Islet of Langerhans (tissue), 1 donor: ENCODE data around the gene THSD4.
A peak's percentile ranks its signal among the peaks of the same experiment; 100 is the strongest.
"Not testable (repeated sequence)": the region's sequence is repeated elsewhere in the genome, so short reads cannot be mapped to it uniquely, and the experiment has no call there.

Source experiments
- FAIRE-seq: peaks from one replicate; lab custom pipeline; 2011; peaks lifted over from hg19 to GRCh38; lab: Jason Lieb, UNC

THSD4 gene

DNA sequence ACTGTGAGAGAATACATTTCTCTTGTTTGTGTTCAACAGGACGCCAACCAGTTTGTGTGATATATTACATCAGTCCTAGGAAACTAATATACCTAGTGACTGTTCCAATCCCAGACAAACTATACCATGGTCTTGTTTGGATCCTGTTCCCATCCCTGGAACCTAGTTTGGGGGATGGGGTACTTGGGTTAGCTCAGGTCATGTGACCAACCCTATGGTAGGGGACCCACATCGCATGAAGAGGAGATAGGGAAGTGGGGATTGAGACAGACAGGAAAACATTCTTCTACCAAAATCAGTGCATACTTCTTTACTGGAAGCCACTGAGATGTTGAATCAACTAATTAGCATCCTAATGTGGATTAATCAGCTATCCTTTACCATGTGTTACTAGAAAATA is 146.1 kb downstream of the THSD4 start:
- no peak for FAIRE-seq

DNA sequence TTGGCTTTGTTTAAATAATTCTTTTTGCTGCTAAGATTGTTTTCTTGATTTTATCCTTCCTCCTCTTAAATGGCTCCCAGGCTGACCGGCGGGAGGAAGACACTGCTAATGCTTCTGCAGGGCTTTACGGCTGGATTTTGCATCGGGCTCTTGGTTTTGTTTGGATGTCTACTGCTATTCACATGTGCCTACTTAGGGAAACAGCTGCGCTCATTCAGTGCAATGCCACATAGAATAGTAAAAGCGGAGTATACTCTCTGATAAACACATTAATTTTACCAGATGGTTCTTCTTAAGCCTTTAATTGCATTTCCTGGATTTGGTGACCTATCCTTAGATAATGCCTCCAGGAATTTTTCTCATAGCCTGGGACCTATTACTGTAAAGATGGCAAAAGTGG is 146.6 kb downstream of the THSD4 start:
- no peak for FAIRE-seq

DNA sequence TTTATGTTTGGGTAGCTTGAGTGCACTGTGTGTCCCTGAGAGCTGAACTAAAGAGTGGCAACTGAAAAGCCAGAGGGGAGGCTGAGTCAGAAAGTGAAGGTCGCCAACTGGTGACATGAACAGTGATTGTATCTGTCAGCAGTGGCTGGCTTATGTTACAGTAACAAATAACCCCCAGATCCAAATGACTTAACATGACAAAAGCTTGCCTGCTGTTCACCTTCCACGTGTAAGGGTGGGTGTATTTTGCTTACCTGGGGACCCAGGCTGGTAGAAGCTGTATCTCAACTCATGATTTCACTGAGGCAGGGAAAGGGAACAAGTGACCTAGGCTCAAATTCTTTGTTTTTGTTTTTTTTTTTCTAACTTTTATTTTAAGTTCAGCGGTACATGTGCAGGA is 147.3 kb downstream of the THSD4 start:
- FAIRE-seq = no peak

DNA sequence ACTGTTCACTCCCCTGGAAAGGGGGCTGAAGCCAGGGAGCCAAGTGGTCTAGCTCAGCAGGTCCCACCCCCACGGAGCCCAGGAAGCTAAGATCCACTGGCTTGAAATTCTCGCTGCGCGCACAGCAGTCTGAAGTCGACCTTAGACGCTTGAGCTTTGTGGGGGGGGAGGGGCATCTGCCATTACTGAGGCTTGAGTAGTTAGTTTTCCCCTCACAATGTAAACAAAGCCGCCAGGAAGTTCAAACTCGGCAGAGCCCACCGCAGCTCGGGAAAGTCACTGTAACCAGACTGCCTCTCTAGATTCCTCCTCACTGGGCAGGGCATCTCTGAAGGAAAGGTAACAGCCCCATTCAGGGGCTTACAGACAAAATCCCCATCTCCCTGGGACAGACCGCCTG is 150.3 kb downstream of the THSD4 start:
- not testable (repeated sequence) for FAIRE-seq

DNA sequence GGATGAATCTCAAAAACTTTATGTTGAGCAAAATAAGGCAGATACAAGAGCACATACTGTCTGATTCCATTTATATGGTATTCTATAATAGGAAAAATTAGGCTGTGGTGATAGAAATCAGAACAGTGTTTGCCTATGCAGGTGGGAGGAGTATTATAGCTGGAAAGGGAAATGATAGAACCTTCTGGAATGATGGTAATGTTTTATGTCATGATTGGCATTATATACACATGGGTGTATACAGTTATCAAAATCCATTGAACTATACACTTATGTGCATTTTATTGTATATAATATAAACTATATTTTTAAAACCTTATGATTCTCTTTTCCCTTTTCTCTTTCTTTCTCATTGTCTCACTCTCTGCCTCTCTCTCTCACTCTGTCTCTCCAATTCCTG is 156.1 kb downstream of the THSD4 start:
- no peak for FAIRE-seq

DNA sequence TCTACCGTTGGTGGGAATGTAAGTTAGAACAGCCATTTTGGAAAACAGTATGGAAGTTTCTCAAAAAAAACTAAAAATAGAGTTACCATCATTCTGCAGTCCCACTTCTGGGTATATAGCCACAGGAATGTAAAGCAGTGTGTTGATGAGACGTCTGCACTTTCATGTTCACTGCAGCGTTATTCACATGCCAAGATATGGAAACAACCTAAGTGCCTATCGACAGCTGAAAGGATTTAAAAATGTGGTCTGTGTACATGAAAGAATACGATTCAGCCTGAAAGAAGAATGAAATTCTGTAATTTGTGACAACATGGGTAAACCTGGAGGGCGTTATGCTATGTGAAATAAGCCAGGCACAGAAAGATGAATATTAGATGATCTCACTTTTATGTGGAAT is 157.7 kb downstream of the THSD4 start:
- FAIRE-seq = no peak

DNA sequence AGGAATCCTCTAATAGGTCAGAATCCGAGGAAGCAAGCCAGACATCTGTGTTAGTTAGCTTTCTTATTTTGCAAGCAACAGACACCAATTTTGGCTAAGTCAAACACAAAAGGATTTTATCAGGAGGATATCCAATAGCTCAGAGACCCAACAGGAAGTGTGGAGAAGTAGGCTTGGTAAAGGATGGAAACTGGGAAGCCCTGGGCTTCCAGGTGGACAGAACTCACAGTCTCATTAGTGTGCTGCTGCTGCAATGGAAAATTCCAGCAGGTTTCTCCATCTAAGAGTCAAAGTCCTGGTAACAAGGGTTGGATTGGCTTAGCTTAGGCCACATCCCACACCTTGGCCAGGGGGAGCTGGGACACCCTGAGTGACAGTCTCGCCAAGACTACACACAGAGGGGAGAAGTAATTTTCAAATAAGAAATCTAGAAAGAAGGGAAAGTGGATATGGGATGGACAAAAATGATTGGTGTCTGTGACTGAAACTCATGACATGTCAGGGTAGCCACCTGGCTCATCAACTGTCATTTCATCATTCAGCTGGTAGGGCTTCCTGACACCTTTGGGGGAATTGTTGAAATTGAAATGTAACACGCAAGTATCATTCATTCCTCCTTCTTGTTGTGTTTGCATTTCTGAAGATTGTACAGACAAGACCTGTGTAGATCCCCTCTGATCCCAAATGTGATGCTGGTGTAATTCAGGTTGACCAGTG is 158.6 kb downstream of the THSD4 start:
- no peak for FAIRE-seq

DNA sequence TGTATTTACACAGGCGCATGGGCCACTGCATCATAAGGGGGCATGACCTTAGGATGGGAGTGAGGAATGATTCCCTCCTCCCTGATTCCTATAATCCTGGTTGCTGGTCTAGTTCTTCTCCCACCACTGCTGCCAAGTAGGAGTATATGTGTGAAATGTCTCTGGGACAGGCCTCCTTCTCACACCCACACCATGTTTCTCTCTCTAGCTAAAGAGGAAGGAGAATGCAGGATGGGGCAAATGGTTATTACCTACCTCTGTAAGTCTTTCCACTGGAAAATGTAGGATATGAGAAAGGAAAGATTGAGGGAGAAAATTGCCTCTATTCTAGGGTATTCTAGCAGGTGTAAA is 159.2 kb downstream of the THSD4 start:
- FAIRE-seq = no peak

DNA sequence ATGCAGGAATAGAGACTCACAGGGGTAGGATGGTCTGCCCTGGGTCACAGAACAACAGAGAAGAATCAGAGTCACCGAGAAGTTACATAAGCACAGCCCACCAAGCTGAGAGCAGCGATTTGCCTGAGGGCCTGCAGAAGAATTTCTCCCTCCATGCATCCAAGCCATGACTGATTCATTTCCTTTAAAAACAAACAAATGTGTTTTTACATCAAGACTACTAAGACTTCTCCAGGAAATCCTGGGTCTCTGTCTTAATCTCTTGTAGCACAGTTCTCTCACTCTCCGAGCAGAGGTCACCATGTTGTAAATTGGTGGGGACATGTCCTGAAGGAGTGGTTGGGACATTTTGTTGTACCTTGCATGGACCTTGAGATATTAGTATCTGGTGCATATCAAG is 159.8 kb downstream of the THSD4 start:
- FAIRE-seq = no peak

DNA sequence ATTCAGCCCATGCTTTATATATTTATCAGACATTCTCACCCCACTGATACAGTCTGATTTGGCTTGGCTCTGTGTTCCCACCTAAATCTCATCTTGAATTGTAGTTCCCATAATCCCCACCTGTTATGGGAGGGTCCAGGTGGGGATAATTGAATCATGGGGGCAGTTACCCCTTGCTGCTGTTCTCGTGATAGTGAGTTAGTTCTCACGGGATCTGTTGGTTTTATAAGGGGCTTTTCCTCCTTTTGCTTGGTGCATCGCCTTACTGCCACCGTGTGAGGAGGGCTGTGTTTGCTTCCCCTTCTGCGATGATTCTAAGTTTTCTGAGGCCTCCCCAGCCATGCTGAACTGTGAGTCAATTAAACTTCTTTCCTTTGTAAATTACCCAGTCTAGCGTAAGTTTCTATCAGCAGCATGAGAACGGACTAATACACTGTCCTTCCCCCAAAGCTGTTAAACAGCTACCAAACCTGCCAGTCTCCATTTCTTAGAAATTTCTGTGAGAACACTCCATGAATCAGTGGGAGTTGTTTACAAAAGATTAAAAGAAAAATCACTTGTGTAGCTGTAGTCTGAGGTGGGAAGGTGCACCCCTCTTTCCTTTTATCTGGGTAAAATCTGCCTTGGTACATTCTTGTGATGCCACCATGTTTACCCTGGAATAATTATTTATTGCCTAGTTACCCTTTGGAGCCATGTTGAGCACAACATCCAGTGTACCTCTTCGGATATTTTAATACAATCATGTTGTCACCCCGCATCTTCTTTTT is 160.5 kb downstream of the THSD4 start:
- no peak for FAIRE-seq

DNA sequence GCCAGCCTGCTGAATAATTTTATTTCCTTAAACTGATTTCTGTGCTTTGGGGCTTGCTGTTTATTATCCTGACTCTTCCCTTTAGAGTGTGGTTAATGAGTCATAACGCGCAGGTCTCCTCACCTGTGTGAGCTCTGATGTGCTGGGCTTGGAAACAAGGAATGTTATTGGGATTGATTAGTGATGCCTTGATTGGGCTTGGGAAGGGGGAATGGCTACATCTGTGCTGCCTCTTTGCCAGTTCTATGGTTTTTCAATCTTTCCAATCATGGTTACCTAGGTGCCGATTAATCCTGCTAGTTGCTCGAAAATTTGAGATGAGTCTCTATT is 161.0 kb downstream of the THSD4 start:
- FAIRE-seq = no peak

DNA sequence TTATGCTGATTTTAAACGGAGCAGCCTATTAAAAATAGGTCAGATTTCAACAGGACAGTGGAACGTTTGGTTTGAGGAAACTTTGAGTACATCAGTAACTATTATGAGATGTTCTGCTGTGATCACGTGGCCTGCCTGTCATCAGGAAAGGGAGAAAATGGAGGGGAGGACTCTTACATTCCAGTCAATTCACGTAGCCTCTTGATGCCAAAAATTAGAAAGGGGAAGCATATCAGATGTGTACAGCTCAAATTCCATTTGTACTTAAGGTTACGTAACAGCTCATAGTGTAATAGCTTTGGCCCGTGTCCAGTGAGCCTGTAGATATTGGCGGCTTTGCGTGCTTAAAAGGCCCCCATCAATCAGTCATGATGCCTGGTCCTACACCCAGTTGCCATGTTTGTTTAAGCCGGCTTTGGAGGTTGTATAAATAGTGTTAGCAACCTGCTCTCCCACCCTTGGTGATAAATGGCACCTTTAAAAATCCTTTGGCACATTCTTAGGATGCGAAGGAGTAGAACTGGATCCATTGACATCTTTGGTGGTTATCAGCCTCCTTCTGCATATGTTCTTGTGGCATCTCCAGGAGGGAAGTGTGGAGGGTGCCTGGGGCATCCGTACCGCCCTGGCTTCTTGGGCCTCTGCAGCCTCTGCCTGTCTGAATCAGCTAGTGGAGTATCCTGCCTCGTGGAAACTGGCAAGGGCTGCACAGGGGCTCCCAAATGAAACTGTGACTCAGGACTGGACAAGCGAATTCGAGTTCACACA is 163.9 kb downstream of the THSD4 start:
- FAIRE-seq = peak; percentile 24

DNA sequence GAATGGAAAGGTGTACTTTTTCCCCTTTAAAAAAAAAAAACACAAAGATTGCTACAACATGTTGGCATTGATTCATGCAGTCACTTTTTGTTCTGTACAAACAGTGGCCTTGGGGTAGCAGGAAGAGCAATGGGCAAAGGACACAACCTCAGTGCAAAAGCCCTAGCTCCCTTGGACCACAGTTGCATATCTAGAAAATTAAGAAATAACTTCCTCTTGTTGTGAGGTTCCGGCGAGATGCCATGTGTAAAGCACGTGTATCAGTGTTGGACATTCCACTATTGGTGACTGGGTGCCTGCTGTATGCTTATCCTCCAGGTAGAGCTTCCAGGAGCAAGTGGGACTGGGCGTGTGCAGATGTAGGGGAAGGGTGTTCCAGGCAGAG is 164.5 kb downstream of the THSD4 start:
- FAIRE-seq = no peak

DNA sequence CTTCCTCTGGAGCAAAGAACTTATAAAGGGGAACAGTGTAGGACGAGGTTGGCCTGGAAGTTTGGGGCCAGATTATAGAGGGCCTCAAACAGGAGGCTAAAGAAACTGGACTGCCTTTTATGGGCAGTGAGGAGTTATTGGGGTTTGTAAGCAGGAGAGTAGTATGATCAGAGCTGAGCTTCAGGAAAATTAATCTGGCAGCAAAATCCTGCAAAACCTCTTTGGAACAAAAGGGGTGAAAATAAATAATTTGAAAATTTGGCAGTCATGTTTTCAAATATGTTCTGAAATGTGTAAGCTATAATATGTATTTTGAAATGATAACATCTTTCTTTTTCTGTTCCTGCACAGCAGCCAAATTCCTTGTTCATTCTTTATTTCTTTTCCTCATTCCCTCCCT is 164.9 kb downstream of the THSD4 start:
- no peak for FAIRE-seq

DNA sequence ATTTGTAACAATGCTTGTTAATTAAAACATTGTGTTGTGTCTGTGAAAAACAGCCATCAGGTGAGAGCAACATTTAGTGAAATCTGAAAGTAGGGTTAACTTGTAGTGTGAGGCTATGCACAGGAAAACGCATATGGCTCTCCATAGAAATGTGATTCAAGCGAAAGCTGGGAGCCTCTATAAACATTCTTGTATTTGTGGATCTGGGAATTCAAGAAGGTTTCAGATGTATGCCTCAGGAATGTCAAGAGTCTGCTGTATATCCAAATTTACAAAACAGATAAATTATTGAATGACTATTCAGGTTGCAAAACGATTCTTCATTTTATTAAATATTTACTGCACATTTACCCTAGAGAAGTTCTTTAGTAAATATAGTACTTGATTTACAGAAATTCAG is 166.0 kb downstream of the THSD4 start:
- FAIRE-seq = no peak

DNA sequence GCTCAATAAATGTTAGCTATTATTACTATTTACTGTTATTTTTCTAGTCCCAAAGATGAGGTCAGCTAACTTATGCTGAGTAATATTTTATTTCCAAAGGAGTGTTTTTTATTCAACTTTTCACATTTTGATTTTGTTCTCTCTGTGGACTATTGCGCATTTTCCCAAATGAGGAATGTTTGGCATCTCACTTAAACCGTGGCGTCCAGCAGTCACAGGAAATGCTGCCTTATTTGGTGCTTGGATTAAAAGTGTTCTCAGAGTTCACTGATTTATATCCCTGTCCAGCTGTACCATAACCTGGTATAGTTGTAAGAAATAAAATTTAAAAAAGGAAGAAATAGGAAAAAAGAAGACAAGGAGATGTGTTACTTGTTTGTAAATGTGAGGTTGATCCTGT is 166.8 kb downstream of the THSD4 start:
- FAIRE-seq = no peak

DNA sequence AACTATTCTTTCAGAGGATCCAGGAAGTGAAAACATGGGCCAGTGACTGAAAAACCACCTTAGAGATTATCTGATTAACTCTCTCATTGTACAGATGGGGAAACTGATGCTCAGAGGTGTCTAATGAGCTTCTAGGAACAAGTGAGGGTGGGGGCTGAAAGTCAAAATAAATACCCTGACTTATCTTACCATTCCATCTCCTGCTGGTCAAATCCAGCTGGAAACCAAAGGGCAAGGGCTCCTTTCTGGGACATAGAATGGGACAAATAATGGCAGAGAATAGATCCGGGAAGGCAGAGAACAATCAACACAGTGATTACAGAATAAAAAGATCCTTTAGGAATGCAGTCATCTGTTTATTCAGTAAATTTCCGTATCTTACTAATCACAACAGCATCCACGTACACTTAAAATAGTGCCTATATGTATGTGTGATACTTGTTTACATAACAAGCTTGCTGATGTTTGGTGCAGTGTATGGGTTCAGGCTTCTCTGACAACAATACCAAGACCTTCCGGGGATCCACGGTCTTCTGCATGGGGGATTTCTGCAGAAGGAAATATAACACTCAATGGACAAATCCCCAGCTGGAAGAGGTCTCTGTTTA is 173.2 kb downstream of the THSD4 start:
- FAIRE-seq = no peak

DNA sequence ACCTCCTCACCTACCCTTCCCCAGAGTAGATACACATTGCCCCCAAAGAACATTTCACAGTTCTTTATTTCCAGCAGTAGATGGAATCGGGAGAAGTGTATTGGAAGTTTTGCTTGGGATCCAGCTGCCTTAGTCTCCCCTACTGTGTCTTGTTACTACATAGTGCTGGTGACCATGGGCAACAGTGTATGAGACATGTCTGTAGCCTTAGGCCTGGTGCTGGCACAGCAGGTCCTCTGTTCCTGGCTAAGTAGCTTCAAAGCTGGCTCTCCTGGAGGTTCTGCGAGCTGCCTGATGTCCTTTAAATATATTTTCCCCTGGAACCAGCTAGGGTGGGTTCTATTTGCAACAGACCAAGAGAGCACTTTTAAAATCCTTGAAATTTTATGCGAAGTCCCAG is 174.7 kb downstream of the THSD4 start:
- no peak for FAIRE-seq

DNA sequence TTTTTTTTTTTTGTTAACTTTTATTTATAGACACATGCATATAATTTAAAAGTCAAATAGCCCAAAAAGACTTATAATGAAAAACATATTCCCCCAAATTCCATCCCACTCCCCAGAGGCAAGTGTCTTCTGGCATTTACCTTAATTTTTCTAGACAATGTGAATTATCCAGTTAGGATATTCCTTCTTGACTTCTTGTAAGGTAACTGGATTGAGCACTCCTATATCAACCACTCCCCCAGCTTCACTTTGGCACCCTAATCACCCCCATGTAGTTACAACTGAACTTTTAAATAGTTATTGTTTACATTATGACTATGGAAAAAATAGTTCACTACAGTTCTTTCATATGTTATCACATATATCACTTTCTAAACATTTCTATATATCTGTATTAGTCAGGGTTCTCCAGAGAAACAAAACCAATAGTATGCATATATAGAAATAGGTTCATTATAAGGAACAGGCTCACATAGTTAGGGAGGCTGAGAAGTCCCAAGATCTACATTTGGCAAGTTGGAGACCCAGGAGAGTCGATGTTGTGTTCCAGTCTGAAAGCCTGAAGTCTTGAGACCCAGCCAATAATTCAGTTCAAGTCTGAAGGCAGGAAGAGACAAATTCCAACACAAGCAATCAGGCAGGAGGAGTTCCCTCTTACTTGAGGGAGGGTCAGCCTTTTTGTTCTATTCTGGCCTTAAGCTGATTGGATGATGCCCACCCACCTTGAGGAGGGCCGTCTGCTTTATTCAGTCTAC is 175.8 kb downstream of the THSD4 start:
- no peak for FAIRE-seq

DNA sequence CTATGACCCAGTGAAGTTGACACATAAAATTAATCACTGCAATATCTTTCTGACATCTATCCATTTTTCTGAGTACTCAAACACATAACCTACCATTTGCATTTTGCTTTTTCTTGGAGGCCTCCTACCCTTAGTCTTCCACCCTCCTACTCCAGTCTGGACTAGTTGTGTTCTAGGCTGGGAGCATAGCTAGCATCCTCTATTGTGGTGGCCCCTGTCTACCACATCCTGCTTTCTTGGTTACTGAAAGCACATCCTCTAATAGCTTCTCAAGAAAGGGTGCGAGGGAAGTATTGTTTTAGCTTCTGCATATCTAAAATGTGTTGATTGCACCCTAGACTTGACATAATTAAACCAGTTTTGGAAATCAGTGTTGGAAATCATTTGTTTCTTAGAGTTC is 176.5 kb downstream of the THSD4 start:
- no peak for FAIRE-seq

DNA sequence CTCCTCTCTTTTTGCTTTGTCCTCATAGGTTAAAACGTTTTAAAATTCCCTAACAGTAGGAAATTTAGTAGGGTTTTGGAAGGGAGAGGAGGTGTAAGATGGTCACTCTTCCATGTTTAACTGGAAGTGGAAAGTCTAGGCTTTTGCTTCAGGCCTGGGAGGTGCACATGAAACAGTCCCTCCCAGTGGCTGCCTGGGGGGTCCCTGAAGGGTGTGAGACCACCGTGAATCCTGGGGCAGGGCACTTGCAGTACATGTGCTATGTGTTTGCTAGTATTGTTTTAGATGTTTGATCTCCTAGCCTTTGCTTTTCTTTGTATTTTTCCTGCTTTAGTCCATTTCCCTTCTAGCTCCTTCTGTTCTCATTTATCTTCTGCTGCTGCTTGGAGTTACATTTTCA is 178.5 kb downstream of the THSD4 start:
- FAIRE-seq = no peak

DNA sequence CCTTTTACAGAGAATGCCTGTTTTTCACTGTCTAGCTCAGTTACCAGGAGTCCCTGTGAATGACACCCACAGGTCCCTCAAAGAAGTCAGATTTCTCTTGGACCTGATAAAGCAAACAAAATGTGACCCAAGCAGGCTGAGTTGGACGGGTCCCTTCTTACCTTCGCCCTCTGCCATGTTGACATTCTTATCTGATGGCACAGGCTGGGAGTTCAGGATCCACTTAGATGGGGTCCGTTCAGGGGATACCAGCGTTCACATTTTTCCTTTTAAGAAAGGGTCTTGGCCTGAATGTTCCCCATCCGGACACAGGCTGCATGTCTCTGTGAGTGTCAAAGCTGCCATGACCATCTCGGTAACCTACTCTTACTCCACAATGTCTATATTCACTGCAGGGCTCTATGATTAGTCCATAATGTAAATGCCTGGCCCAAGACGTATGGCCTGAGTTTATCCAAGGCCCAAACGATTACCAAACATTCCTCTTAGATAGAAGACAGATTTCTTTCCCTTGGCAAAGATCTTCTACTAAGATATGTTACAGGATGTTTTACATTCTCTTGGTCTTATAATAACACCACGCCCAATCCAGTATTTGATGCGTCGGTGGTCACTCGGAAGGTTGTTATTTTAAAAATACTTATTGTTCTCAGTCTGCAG is 179.1 kb downstream of the THSD4 start:
- FAIRE-seq = no peak
